Superior temporal gyrus (tissue), 1 donor: ENCODE data around the gene FBXO2.

ENCODE experiments used
- DNase-seq: peaks from one replicate; pipeline ENCODE4 v3.0.0-alpha.2; 2016; ENCODE audit errors: extremely low spot score

The FBXO2 gene

GRCh38 chr1:11682287-11682771, 28.1 kb upstream of the FBXO2 start:
- DNase-seq, result no peak

GRCh38 chr1:11681071-11681771, 27.0 kb upstream of the FBXO2 start, which contains the start of gene MAD2L2:
Gene MAD2L2, minus strand, starts transcription at chr1:11681148. Its CDS starts 547 bp downstream, at chr1:11680601.
- peak; percentile 80 for DNase-seq

DNA sequence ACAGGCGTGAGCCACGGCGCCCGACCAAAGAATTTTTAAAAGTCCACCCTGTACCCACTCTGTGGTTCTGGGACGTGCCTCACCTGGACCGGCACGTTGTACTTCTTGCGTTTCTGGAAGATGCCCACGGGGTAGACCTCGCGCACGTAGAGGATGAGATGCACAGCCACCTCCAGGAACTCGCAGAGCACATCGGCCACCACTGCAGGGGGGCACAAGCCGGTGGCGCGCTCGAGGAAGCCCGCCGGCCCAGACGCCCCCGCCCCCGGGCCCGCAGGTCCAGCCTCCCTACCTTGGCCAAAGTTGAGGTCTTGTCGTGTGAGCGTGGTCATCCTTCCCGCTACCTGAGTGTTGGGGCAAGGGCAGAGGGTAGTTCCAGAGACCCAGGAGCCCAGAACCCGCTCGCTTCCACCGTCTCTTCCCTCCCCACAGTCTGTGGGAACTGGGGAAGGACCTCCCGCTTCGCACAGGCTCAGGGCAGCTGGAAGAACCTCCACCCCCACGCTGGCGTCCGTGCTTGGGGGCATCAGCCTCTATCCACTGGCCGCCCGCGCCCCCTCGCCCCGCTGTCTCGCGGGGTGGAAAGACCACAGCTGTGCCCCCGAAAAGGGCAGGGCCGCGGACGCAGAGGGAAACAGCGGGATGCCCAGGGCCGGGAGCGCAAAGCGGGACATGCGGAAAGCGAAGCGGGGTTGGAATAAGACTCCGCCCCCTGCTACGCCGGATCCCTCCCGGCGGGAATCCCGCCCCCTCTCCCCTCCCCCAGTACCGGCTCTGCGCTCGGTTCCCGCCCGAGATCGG, 26.2 kb upstream of the FBXO2 start:
- no peak for DNase-seq

DNA sequence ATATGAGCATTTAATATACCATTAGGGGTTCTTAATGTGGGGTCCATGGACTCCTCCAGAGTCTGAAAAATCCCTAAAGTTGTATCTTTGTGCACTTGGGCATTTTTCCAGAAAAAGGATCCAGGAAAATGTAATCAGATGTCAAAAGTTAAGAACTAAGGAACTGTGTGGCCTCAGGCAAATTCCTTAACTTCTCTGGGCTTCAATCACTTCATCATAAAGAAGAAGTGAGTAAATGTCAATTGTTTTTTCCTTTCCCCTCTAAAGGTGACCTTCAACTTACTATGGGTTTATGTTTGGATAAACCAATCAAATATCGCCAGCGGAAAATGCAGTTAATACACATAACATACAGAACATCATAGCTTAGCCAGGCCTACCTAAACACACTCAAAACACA, 24.2 kb upstream of the FBXO2 start:
- DNase-seq, result no peak

GRCh38 chr1:11676386-11677103, 22.3 kb upstream of the FBXO2 start:
- no peak for DNase-seq

DNA sequence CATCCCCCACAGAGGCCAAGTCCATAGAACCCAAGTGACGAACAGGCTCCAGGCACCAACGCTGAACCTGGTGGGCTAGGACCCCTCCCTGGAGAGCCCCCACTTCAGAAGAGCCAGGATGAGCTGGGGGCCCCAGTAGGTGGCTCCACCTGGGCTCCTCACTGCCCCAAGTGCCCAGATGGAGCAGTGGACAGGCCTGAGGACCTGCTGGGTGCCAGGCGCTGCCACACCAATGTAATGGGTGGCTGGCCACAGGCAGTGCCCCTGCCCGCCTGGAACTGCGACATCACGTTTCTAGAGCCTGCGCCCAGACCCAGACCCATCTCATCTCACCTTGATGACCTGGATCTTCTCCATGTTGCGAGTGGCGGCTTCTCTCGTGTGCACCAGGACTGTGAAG, 21.1 kb upstream of the FBXO2 start:
- no peak for DNase-seq

DNA sequence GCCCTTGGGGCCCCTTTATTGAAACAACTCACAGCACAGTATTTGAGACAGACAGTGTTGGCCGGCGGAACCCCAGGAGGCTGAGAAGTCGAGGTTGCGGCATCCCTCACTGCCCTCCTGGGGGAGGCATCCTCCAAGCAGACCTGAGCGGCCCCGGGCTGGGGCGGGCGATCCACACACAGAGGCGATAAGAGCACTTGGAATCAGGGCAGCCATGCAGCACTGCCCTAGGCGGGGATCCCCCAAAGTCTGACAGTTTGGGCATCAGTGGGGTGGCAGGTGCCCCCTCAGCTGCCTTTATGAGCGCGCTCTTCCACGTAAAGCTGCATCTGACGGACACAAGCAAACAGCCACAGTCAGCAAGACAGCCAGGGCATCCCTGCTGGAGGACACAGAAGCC, 20.3 kb upstream of the FBXO2 start:
- DNase-seq, result no peak

GRCh38 chr1:11673089-11673769, 19.0 kb upstream of the FBXO2 start:
- no peak for DNase-seq

DNA sequence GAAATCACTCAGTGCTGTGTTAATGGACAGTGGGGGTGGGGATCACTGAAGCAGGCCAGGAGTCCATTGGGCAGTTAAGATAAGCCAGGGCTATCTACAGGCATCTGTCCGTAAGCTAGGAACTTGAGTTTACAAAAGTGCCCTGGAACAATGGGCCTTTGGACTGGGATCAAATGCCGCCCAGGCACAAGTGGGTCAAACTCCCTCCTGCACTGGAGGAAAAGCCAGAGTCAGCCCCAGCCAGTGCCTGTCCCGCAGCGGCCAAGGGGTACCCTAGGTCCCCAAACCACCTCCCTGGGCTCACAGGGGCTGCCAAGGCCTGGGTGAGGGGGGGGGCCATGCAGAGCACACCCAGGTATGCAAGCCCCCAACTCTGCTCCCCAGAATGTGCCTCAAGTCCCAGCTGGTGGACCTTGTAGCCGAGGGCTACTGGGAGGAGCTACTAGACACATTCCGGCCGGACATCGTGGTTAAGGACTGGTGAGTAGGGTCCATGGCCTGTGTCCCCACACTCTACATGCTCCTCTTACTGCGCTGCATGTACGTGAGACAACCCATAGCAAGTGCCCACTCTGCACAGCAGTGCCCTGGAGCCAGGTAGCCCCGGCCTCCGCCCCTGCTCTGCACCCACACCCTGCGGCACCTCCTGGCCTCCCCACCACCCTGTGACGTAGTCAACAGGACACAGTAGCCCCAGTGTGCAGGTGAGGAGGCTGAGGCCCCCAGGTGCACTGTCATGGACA, 17.5 kb upstream of the FBXO2 start:
- no peak for DNase-seq

GRCh38 chr1:11671205-11671543, 16.9 kb upstream of the FBXO2 start:
- no peak for DNase-seq

DNA sequence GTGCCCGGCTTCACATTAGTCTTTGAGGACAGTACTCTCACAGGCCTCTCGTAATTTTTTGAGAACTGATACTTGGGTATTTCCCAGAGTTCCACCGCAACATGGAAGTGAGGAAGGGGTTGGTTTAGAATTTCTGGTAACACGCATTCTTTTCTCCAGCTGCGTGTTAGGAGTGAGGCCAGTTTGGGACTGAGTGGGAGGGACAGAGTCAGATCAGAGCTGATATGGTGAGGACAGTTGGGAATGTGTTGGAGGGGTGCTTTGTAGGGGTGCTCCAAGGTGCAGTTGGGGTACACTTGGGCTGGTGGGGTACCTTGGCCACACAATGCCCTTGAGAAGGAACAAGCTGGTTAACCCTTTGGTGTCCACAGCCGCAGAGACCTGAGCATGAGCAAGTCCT, 16.5 kb upstream of the FBXO2 start:
- DNase-seq, result no peak

DNA sequence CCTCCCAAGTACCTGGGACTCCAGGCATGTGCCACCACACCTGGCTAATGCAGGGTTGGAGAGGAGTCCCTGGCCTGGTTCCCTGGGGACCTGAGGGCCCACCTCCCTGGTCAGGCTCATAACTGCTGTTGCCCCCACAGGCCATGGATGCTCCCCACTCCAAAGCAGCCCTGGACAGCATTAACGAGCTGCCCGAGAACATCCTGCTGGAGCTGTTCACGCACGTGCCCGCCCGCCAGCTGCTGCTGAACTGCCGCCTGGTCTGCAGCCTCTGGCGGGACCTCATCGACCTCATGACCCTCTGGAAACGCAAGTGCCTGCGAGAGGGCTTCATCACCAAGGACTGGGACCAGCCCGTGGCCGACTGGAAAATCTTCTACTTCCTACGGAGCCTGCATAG, 14.3 kb upstream of the FBXO2 start:
- DNase-seq, result no peak

DNA sequence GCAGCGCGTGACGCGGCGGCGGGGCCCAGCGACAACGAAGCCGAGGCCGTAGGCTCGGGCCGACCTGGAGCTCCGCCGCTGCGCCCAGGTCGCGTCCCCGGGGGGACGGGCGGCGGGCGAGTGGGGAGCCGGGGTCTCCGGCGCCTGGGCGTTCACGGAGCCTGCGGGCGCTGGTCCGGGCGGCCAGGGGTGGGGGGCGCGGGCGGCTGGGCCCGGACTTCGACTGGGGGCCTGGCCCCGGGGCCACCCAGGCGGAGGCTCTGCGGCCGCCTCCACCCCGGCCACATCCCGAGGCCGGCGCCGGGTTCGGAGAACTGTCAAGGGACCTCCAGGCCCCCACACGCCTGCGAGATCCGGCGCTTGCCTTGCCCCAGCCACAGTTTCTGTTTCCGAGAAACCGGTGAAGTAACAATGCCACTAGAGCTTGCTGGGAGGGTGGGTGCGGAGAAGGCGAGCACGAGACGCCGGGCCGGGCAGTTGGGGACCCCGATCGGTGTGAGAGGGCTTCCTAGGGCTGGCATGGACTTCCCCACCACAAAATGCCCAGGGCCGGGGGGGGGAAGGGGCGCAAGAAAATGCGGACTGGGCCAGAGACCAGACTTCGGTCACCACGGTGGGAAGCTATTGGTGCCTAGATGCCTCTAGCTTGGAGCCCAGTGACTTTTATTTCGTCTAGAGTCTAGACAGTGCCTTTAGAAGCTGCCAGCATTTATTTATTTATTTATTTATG, 10.3 kb upstream of the FBXO2 start:
- no peak for DNase-seq

GRCh38 chr1:11661103-11661502, 6.9 kb upstream of the FBXO2 start:
- DNase-seq, result no peak

DNA sequence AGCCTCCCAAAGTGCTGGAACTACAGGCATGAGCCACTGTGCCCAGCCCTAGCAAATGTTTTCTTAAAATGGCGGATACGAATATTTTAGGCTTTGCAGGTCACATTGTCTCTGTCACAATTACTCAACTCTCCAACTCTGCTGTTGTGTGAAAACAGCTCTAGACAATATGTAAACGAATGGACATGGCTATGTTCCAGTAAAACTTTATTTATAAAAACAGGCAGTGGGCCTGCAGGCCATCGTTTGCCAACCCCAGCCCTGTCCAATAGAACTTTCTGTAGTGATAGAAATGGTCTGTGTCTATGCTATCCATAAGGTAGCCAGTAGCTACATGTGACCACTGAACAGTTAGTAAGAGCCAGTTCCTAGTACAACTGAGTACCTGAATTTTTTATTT, 5.5 kb upstream of the FBXO2 start:
- DNase-seq, result no peak

DNA sequence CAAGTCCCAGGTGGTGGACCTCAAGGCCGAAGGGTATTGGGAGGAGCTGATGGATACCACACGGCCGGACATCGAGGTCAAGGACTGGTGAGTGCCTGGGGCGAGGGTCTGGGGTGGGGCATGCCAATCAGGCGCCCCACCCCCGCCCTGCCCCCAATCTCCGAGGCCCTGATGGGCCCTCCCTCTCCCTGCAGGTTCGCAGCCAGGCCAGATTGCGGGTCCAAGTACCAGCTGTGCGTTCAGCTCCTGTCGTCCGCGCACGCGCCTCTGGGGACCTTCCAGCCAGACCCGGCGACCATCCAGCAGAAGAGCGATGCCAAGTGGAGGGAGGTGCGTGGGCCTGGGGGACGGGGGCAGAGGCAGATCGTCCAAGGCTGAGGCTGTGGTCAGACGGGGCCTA, 4.3 kb upstream of the FBXO2 start:
- DNase-seq, result no peak

GRCh38 chr1:11657654-11658053, 3.4 kb upstream of the FBXO2 start:
- DNase-seq, result no peak

GRCh38 chr1:11654939-11655808, 945 bp upstream of the FBXO2 start:
- DNase-seq, result no peak

- no peak for DNase-seq
Observed at GRCh38 chr1:11653861-11654136, 430 bp downstream of the FBXO2 start.
